Stimulated activated CD8-positive, alpha-beta memory T cell treated with anti-CD3 and anti-CD28 coated beads, Interleukin-15, amount 100 ng/mL, for 1 hour (primary cell): ENCODE measurements around the gene AQP12A.
"Not testable (repeated sequence)": the region's sequence is repeated elsewhere in the genome, so short reads cannot be mapped to it uniquely, and the experiment has no call there.

Experiments
- DNase-seq: peaks from one replicate; pipeline ENCODE4 v3.0.0-alpha.2; 2020; ENCODE audit warnings: low read depth

Gene AQP12A

DNA sequence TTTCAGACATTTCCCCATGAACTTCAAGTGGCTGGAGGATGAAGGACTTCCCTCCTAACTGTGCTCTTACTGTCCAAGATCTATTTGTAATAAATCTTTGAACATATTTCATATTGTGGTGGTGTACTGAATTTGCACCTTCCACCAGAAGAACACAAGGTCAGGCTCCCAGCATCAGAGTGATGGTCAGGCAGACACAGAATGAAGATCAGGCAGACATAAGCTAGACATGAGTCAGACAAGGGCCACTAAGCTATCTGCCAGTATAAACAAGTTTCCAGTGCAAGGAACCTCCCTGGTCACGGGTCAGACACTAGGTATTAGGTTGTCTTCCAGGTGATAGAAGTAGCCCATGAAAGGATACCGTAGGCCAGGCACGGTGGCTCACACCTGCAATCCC is 29.0 kb upstream of the AQP12A start:
- DNase-seq, result no peak

DNA sequence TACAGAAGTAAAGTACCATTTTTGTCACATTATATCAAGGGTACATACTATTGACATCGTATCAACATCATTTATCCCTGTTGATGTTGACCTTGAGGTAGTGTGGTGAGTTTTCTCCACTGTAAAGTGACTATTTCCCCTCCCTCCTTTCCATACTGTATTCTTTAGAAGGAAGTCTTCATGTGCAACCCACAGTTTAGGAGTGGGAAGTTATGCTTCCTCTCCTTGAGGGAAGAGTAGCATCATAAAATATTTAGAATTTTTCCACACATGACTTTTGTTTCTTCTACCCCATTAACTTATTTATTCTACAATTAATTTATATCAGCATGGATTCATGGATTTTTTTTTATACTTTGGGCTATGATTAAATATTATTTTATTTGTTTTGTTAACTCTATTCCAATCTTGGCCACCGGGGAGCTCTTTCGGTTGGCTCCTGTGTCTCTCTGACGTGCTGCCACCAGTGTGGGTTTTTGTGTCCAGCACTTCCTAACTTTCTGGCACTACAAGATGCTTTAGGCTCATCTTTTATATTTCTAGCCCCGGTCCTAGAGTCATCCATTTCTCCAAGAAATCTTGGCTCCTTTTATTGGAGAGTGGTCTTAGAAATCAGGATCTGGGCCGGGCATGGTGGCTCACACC is 28.0 kb upstream of the AQP12A start:
- DNase-seq, result no peak

DNA sequence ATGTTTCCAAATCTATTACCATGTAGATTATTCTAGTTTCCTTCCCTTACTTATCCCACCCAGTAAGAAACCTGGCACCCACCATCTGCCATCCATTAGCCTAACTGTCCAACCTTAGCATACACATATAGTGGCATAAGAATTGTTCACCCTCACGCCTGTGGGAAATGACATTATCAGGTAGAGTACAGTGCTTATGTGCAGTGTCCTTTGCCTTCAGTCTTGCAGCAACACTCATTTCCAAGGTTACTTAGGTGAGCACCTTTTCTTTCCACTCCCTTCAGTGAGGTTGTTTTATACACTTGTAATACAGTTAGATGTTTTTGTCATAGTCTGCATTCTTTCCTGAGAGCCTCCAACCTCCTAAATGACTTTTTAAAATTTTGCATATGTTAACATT is 27.0 kb upstream of the AQP12A start:
- DNase-seq, result no peak

DNA sequence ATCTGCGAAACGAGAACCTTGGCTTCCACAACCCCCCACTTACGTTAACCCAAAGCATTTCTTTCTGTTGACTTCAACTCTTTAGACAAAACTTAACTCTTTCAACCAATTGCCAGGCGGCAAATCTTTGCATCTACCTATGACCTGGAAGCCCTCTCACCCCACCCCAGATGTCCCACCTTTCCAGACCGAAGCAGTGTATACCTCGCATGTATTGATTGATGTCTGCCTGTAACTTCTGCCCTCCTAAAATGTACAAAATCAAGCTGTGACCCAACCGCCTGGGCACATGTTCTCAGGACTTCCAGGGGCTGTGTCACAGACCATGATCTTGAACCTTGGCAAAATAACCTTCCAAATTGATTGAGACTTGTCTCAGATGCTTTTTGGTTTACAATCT is 21.3 kb upstream of the AQP12A start:
- no peak for DNase-seq

DNA sequence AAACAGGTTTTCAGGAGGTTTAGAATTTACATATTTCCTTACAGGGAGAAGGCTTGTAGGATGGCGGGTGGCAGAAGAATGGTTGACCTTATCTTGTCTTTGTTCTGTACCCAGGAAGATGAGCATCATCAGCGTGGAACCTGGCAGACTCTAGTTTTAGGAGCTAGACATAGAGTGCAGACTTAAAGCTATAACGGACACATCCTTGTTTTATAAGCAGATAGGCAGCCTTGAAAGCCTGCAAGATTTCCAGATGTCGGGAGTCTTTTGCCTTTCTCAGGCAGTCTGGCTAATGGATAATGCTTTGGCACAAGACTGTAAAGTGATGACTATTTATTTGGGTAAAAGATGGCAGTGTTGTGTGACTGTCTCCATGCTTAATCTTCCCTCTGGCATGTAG is 20.7 kb upstream of the AQP12A start:
- DNase-seq, result no peak

DNA sequence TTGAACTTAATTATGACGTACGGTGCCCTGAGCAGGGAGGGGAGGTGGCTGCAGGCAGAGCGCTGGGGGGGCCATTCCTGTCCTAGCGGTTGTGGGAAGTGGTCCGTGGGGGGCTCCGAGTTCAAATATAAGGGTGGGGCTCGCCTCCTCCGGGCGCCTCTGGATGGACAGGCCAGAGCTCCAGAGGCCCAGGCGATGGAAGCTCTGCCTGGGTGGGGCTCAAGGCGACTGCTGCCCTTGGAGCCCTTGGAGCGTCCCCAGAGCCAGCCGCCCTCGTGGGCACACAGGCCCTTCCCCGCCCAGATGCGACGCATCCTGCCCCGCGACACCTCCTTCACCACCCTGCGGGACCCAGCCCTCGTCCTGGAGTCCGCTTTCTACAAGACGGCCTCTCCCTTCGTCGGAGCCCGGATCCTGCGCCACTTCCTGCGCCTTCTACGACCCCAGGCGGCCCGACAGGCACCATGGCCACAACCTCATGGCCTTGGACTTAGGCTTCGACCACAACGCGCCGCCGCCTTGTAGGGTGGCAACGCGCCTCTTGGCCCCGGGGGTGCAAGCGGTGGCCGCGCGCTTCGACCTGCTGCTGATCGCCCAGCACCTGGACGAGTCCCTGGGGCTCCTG is 19.5 kb upstream of the AQP12A start:
- no peak for DNase-seq

DNA sequence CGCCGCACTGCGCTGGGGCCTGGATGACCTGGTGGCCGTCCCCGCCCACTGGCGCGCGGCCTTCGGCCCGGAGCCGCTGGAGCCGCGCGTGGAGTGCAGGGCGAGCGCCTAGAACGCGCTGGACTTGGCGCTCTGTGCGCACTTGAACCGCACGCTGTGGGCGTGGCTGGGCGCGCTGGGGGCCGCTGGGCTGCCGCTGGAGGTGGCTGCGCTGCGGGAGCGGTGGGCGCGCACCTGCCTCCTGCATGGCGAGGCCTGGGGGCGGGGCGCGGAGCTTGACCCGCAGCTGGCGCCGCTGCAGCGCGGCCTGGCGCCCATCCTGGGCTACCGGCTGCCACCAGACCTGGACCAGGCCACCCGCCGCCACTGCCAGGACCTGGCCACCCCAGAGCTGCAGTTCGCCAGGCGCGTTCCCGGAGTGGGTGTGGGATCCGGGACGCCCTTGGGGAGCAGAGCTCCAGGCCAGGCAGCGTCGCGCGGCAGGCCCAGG is 18.9 kb upstream of the AQP12A start:
- no peak for DNase-seq

DNA sequence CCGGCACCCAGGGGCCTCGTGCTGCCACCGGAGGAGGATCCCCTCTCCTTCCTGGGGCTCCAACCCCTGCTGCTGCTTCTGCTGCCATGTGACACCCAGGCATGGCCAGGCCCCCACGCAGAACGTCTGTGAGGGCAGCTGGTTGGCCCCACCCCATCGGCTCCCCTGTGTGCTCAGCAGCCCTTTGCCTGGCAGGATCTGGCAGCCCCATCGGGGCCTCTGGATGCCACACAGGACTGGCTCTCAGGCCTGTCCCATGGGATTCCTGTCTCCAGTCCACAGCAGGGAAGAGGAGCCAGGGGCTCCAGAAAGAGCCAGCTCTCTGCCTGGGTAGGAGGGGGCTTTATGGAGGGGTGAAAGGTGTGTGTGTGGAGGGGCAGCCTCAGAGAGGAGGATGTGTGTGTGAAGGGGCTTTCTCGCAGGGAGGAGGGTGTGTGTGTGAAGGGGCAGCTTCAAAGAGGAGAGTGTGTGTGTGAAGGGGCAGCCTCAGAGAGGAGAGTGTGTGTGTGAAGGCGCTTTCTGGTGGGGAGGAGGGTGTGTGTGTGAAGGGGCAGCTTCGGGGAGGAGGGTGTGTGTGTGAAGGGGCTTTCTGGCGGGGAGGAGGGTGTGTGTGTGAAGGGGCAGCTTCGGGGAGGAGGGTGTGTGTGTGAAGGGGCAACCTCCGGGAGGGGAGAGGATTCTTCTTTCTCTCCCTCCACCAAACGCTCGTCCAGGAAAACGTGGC is 17.0 kb upstream of the AQP12A start:
- DNase-seq, result not testable (repeated sequence)

DNA sequence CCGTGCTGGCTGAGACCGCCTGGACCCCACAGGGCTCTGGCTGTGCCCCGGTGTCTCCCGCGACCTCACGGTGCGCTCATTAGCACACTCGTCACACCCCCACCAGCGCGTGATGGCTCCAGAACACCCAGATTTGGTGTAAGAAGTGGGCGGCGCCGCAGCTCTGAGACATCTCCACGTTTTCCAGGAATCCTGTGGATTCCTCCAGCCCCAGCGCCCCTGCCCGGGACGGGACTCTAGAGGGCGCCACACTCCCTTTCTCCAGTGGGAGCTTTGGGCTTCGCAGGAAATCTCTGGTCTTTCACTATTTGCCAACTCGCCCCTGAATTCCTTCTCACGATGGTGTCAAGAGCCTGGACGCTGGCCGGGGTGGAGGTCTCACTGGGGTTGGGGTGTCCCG is 16.3 kb upstream of the AQP12A start:
- DNase-seq, result not testable (repeated sequence)

DNA sequence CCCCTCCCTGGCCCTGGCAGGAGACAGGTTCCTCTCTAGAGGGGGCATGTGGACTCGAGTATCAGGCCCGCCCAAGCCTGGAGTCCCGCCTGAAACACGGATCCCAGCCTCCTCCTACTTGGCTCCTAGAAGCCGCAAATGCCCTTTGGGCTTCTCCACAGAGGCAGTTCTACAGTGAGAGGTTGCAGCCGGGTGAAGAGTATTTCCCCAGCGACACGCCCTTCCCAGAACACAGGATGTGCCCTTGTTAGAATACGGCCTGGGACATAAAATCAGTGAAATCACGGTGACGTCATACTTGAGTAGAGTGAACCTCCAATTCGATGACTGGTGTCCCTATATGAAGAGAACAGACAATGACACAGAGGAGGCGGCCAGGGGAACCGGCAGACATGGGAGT is 13.6 kb upstream of the AQP12A start:
- DNase-seq, result not testable (repeated sequence)

DNA sequence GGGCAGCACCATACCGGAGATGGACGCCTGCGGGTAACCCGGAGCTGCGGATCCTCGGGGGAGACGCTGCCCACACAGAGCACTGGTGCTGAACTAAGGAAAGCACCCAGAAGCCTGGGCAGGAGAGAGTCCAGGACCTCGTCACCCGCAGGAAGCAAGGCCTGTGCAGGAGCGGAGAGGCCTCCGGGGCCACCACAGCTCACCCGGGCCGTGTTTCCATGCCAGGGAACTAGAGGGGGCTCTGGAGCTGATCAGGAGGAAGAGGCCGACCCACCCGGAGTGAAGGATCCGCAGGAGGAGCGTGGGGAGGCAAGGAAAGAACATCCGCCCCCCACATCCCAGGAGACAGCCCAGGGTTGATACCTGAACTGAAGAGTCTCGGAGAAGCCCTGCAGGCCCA is 12.8 kb upstream of the AQP12A start:
- not testable (repeated sequence) for DNase-seq

DNA sequence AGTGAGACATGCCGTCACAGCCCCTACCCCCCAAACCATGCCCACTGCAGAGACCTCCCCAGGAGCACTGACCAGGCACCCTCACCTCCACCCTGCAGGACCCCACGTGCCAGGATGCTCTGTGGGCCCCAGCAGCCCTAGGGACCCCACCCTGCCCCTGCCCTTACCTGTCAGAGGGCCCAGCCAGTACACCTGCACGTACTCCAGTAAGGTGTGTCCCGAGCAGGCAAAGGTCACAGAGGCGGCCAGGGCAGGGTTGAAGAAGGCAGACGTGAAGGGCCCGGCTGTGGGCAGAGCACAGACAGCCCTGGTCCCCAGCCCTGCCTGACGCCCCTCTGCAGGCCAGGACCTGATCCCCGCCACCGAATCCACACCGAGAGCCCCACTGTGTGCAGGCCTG is 11.5 kb upstream of the AQP12A start:
- DNase-seq, result not testable (repeated sequence)

DNA sequence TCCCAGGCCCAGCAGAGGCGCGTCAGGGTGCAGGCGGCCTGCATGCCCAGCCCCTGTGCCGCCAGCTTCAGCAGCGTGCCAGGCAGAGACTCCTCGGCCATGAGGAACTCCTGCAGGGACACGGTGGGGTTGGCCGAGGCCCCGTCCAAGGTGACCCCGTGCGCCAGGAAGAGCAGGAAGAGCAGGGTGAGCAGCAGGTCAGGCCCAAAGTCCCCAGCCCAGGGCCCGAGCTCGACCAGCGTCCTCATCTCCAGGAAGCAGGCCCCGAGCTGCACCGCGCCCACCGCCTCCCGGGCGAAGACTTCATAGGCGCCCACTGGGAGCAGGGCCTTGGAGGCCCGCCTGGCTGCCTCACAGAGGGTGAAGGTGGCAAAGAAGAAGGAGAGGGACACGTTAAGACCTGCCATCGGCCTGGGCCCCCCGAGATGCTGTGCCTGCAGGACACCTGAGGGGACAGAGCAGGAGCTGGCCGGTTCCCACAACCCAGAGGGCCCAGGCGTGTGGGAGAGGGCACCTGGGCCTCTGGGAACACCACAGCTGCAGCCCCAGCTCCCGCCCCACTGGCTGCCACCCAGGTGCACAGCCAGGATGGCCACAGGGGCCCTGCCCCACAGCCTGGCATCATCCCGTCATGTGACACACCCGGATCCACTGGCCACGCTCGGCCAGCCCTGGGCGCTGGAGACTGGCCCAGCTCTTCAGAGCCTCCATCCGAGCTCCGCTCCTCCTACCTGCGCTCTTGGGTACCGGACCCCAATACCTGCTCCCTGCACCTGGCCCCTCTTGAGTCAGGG is 9.0 kb upstream of the AQP12A start, which contains the start of gene AQP12B:
Gene AQP12B (minus strand): TSS at position 455 of the 794 bp plus-strand sequence. CDS start 48 bp downstream, at position 407.
- not testable (repeated sequence) for DNase-seq

DNA sequence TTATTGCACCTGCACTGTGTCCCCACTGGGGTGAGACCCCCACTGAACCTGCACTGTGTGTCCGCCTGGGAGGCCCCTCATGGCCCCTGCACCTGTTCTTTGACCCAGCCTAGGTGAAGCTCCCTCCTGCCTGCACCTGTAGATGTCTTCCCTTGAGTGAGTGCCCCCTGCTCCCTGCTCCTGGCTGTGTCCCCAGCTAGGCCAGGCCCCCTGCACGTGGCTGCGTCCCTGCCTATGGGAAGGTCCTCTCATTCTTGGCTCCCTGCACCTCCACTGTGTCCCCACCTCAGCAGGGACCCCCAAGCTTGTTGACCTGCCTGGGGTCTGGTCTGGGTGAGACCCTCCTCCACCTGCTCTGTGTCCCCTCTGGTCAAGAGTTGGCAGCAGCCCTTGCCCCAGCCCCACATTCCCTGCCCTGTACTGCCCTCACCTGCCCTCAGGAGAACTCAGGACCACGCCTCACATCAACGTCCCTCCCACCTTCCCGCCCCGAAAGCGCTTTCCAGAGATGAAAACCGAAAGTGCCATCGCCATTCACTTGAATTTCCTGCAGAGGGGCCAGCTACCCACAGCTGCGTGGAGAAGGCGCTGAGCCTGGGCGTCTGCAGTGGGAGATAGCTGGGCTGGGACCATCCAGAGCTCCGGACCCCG is 8.2 kb upstream of the AQP12A start:
- not testable (repeated sequence) for DNase-seq

DNA sequence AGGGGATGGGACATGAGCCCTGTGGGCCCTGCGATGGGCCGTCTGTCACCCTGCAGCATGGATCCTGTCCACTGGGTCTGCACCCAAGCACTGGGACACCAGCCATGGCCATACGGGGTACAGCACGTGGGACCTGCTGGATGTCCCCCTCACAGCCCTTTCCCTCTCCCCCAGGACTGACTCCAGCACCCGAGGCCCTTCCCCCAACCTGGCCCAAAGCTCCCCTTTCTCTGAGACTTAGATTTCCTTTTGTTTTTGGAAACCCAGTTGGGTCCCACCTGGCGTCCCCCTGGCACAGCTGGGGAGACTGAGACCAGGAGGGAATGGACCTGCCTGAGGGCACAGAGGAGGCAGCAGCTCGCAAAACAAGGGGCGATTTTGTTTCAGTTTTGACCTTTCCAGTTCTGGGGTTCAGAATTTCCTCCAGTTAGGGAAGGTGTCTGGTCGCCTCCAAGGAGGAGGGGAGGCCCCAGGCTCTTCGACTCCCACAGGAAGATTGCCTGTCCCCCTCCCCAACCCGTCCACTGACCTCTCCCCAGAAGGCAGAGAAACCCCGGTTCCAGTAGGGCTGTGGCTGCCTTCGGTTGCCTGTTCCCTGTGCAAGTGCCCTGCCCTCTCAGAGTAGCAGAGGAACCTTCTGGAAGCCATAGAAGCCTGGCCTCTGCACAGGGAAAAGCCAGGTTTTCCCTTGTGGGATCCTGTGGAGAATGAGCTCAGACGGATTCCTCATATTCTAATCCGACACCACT is 7.5 kb upstream of the AQP12A start:
- not testable (repeated sequence) for DNase-seq

DNA sequence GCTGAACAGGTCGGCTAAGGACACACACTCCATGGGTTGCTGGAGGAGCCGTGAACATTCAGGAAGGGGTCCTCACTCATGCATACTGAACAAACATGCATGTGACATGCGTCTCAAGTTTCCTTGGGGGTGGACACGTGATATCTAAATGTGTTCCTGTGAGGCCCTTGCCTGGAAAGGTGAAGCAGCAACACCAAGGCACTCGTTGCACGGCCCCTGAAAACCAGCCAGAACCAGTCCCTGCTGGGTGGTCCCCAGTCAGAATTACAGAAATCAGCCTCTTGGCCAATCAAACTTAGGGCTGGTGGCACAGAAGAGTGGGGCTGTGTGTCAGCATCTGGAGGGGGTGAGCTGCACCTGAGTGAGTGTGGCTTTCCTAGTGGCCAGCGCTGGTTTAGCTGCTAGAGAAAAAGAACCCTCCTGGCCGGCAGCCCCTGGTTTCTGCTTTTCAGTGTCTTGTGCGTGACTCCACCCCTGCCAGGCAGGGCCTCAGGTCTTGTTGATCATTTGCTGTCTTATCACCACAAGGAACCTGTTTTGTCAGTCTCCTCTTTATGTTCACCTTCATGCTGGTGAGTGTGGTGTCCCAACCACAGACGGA is 5.8 kb upstream of the AQP12A start:
- DNase-seq, result no peak

DNA sequence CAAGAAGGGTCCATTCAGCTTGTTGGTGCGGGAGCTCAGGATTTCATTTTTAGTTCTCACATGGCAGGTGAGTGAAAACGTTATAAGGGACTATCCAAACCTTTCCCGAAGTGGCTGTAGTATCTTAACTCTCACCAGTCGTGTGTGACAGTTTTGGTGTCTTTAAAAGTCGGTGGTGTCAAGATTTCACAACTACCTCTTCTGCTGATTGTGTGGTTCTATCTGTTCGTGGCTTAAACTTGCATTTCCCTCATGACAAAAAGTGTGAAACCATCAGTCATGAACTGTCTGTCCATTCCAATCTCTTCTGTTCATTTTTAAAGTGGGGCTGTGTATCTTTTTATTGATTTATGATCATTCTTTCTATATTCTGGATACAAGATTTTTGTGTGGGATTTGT is 5.2 kb upstream of the AQP12A start:
- DNase-seq, result no peak

DNA sequence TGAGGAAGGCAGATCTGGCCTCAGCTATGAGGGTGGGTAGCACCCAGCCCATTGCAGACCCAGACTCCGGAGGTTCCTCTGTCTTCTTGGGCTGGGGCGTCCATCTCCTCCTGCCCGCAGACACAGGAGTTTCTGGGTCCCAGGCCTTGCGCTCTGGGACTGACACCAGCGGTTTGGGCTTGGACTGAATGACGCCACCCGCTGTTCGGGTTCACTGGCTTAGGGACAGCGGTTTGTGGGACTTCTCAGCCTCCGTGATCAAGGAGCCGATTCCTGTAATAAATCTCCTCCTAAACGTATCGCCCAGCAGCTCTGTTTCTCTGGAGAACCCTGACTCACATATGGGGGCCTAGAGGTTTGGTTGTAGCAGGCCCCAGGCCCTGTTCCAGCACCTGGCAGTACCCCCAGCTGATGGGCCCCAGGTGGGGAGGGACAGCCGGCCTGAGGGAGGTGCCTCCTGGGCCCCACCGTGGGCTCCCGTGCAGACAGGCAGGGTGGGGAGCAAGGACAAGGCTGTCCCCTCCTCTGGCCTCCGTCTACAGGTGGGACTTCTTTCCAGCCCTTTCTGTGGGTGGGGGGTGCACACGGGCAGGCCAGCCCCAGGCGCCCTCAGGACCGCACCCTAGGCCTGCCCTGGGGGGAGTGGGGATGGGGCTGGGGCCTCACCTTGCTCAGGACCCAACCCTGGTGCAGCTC is 4.5 kb upstream of the AQP12A start:
- DNase-seq, result no peak

DNA sequence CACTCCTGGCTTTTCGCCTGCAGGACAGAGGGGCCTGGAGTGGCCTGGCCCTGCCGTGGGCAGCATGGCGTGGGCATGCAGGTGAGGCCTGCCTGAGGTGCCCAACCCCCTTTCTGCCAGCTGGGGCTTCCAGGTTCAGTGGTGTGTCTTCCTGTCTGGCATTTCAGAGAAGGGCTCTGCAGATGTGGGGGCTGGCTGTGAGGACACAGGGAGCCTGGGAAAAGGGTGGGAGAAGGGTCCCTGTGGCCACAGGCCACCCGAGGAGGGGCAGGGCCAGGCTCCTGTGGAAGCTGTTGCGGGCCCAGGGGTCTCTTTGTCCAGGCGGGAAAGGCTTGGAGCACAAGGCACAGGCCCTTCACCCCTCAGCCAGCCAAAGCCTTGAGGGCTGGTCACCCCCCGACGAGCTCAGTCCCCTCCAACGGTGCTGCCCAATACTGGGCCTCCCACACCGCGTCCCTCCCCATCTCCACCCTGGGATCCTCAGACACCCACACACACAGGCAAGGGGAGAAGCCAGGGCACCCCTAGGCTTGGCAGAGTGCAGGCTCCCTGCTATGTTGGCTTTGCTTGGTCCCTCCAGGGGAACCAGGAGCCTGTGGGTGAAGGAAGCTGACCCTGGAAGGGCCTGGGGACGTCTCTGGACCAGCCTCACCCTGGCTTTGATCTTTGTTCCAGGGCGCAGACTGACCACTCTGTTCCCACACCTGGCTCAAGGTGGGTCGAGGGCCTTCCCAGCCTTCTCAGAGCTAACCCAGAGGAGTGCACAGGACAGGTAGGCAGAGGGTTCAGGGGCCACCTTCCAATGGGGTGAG is 3.7 kb upstream of the AQP12A start:
- DNase-seq, result no peak
